Measurements from ENCODE around the gene ABCA4.

DNA sequence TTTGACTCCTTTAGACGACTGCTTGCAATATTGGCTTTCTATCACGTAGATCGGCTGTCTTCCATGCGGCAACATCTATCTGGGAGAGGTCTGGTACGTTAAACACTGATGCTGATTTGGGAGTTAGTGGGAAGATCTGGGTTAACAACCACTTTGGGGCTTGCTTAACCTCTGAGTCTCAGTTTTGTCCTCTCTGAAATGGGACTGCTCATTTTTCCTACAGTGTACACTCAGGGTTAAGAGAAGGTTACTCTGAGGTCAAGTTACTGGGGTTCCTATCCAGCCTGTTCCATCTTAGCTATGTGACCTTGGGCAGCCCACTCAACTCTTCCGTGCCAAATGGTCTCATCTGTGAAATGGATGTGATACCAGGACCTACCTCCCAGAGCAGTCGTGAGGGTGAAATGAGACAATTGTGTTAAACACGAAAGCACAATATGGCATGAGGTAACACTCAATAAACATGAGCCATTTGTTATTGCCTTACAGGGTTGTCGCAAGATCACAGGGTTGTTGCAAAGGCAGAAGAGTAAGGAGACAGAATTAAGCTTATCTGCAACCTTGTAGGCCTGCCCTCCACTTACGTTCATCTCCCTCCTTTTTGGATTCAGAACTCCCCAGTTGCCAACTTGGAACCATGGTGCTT lies 5.6 kb downstream of the ABCA4 start:
- TF ChIP-seq EZH2phosphoT487 (IDR thresholded peaks at IDR 0.05; ENCODE audit: insufficient read depth, low read depth) (no peak), EZH2 (IDR thresholded peaks at IDR 0.05; ENCODE audit: insufficient read depth, poor library complexity, severe bottlenecking) (no peak)
